Measurements from ENCODE around the gene IL17C. TPM values are rescaled to one million over a fixed set of nuclear protein-coding genes. Genes with fewer than 3 reads are reported as not detected.

IL17C gene
- total RNA-seq, 1 experiment from 2014 or later = not detected

- no peak for TF ChIP-seq EZH2phosphoT487 (IDR thresholded peaks at IDR 0.05; ENCODE audit: borderline replicate concordance, low read length)
- H3K27me3 ChIP-seq (ENCODE audit: low read length) = no peaks in the 10 kb centered on the region
- H3K9ac ChIP-seq (ENCODE audit: low read length) = no peak overlapping the region
- H3K9me2 ChIP-seq (replicated peaks; ENCODE audit: low read length) = no peaks in the 10 kb centered on the region
- H3K9me3 ChIP-seq (ENCODE audit: low read length) = no peaks in the 10 kb centered on the region
- no peak overlapping the region for H2AFZ ChIP-seq (ENCODE audit: low read length)
- POLR2A ChIA-PET (ENCODE audit: unreplicated experiment) = interaction anchor here (0.7 kb wide), 1 partner anchor 19 kb away, joined by 4 read pairs; no protein-coding TSS in a partner anchor
- no peak for ATAC-seq
- no peaks in the 10 kb centered on the region for H3K4me1 ChIP-seq (ENCODE audit: insufficient read depth, low read length)
- intact Hi-C loops (cut with micrococcal nuclease) = no loop called here
- peaks cover 11% of the 10 kb centered on the region; the same call in 1 of the 2 replicates for H3K79me2 ChIP-seq (ENCODE audit: low read length)
- H3K36me3 ChIP-seq (ENCODE audit: low read depth, low read length) = peaks cover 8% of the 10 kb centered on the region; the same call in 1 of the 2 replicates
- H3K4me3 ChIP-seq (ENCODE audit: low read length) = no peak overlapping the region
- H3K27ac ChIP-seq (ENCODE audit: low read length) = no peak overlapping the region
- H4K20me1 ChIP-seq (ENCODE audit: low read length) = no peaks in the 10 kb centered on the region
- BruUV-seq (replicated peaks) = no TSS peak
- DNase-seq = no peak
- no peak overlapping the region for H3K4me2 ChIP-seq (ENCODE audit: low read length)
- H3F3A ChIP-seq (ENCODE audit: low read length, unreplicated experiment) = no peaks in the 10 kb centered on the region
- CTCF ChIA-PET = no interaction called here
These were observed 44.5 kb upstream of the IL17C start for GRCh38 chr16:88593910-88594309.

GRCh38 chr16:88595101-88595500 lies 43.3 kb upstream of the IL17C start:
- H3K9me3 ChIP-seq (ENCODE audit: low read length) = no peaks in the 10 kb centered on the region
- H2AFZ ChIP-seq (ENCODE audit: low read length) = no peak overlapping the region
- ATAC-seq (no peak), DNase-seq (no peak)
- CTCF ChIA-PET = no interaction called here
- BruUV-seq (replicated peaks) = no TSS peak
- H3K27me3 ChIP-seq (ENCODE audit: low read length) = no peaks in the 10 kb centered on the region
- peaks cover 10% of the 10 kb centered on the region; the same call in 1 of the 2 replicates for H3K36me3 ChIP-seq (ENCODE audit: low read depth, low read length)
- no peaks in the 10 kb centered on the region for H4K20me1 ChIP-seq (ENCODE audit: low read length)
- no peaks in the 10 kb centered on the region for H3K9me2 ChIP-seq (replicated peaks; ENCODE audit: low read length)
- no peak for TF ChIP-seq EZH2 (IDR thresholded peaks at IDR 0.05; ENCODE audit: low read length, unreplicated experiment)
- no peak for TF ChIP-seq EZH2phosphoT487 (IDR thresholded peaks at IDR 0.05; ENCODE audit: borderline replicate concordance, low read length)
- TF ChIP-seq CTCF (conservative IDR thresholded peaks at IDR 0.05; ENCODE audit: low read depth, low read length) = no peak
- no peak overlapping the region for H3K27ac ChIP-seq (ENCODE audit: low read length)
- no peak overlapping the region for H3K4me2 ChIP-seq (ENCODE audit: low read length)
- H3F3A ChIP-seq (ENCODE audit: low read length, unreplicated experiment) = no peaks in the 10 kb centered on the region
- no peak overlapping the region for H3K9ac ChIP-seq (ENCODE audit: low read length)
- H3K4me3 ChIP-seq (ENCODE audit: low read length) = no peak overlapping the region
- peaks cover 11% of the 10 kb centered on the region; the same call in 1 of the 2 replicates for H3K79me2 ChIP-seq (ENCODE audit: low read length)
- POLR2A ChIA-PET (ENCODE audit: unreplicated experiment) = no interaction called here
- intact Hi-C loops (cut with micrococcal nuclease) = no loop called here
- no peaks in the 10 kb centered on the region for H3K4me1 ChIP-seq (ENCODE audit: insufficient read depth, low read length)

- TF ChIP-seq CTCF (conservative IDR thresholded peaks at IDR 0.05; ENCODE audit: low read depth, low read length) = no peak
- TF ChIP-seq EZH2phosphoT487 (IDR thresholded peaks at IDR 0.05; ENCODE audit: borderline replicate concordance, low read length) = no peak
- no peak for DNase-seq
- POLR2A ChIA-PET (ENCODE audit: unreplicated experiment) = no interaction called here
- Histone ChIP-seq H3K27me3 (ENCODE audit: low read length) (no peaks in the 10 kb centered on the region), H3K36me3 (ENCODE audit: low read depth, low read length) (peaks cover 10% of the 10 kb centered on the region; the same call in 1 of the 2 replicates), H2AFZ (ENCODE audit: low read length) (no peak overlapping the region), H3K4me1 (ENCODE audit: insufficient read depth, low read length) (no peaks in the 10 kb centered on the region), H3K9ac (ENCODE audit: low read length) (no peak overlapping the region), H3F3A (ENCODE audit: low read length, unreplicated experiment) (no peaks in the 10 kb centered on the region), H3K9me3 (ENCODE audit: low read length) (no peaks in the 10 kb centered on the region), H4K20me1 (ENCODE audit: low read length) (no peaks in the 10 kb centered on the region), H3K27ac (ENCODE audit: low read length) (no peak overlapping the region), H3K4me2 (ENCODE audit: low read length) (no peak overlapping the region), H3K79me2 (ENCODE audit: low read length) (peaks cover 11% of the 10 kb centered on the region; the same call in 1 of the 2 replicates), H3K9me2 (replicated peaks; ENCODE audit: low read length) (no peaks in the 10 kb centered on the region), H3K4me3 (ENCODE audit: low read length) (no peak overlapping the region)
- intact Hi-C loops (cut with micrococcal nuclease) = no loop called here
- ATAC-seq = no peak
- no TSS peak for BruUV-seq (replicated peaks)
- CTCF ChIA-PET = no interaction called here
These were observed 42.5 kb upstream of the IL17C start for GRCh38 chr16:88595921-88596320.
